Bladder microvascular endothelial cell (primary cell): ENCODE results near the gene NLGN4X. TPM values are rescaled to one million over a fixed set of nuclear protein-coding genes. Genes with fewer than 3 reads are reported as not detected.

Experiments used
- total RNA-seq: library from RNA; depleted of rRNA; stranded (reverse); fragments of >200 nt; gene quantifications from 2 replicates; pipeline ENCODE4 v1.2.3, GENCODE V29; 2014

The NLGN4X gene
- under 0.01 and 0.50 TPM in 2 replicates for total RNA-seq

GRCh38 chrX:6228720-6229119 is at the start of gene NLGN4X:
Gene NLGN4X (minus strand): TSS chrX:6228867. CDS start chrX:6151466, 77,401 bp downstream.

